HG02798 (cell line): Measurements from ENCODE around the gene RPL29.
A peak's percentile ranks its signal among the peaks of the same experiment; 100 is the strongest.

Source experiments
- ATAC-seq: cut with Tn5 transposase; IDR thresholded peaks from one replicate; pipeline ENCODE4 v1.9.1; 2021; ENCODE audit warnings: mild to moderate bottlenecking; ENCODE audit not compliant: unreplicated experiment, poor library complexity

Gene RPL29

GRCh38 chr3:51968170-51968775 lies 27.4 kb downstream of the RPL29 start:
- ATAC-seq, result no peak

DNA sequence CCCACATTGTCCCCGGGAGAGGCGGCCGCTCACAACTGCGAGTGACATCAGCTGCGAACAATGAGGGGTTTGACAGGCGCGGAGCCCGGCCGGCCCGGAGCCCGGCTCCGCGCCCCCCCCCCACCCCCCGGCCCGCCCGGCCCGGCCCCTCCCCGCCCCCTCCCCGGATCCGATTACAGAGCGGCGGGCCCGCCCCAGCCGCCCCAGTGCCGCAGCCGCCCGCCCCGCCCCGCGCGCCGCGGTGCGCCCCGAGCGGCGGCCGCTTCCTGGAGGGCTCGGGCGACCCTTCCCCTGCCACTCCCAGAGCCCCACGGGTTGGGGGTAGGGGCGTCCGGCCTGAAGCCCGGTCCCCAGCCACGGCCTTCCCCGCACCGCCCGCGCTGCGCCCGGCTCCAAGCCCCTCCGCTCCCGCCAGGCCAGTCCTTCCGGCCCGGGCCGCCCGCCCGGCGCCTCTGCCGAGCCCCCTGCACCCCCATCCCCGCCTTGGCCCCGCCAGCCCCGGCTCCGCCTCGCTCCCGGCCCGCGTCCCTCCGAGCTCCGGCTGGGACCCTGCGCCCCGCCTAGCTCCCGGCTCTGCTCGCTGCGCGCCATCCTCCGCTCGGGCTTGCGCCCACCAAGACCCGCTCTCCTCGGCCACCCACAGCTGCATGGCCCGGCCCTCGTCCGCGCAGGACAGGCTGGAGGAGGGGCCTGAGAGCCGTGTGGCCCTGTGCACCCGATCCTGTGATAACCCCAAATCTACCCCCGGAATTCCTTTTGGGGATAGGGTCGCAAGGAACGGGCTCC lies 28.1 kb downstream of the RPL29 start, which contains the start of gene PCBP4:
TSS of gene PCBP4 (minus strand) at position 71 of the 786 bp plus-strand sequence. CDS start 6,214 bp downstream, outside the sequence.
- ATAC-seq, result peak; percentile 55

- peak; percentile 11 for ATAC-seq
Observed at GRCh38 chr3:51966922-51967383, 28.7 kb downstream of the RPL29 start.

GRCh38 chr3:51966486-51966885 lies 29.2 kb downstream of the RPL29 start:
- ATAC-seq, result no peak

DNA sequence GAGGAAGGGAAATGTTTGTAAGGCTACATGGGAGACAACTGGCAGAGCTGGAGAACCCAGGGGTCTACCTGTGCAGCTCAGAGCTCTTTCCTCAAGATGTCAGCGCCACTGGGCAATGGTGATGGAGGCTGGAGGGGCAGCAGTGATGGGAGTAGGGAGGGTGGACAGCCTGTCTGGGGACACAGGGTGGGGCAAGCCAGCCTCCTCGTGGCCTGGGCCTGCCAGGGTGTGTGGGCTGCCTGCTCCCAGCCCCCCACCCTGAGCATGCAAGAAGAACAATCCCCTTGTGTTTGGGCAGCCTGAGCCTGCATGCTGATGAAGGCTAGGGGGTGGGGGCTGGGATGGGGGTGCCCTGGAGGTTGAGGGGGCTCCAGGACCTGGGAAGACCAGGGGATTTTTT lies 29.7 kb downstream of the RPL29 start:
- no peak for ATAC-seq

- ATAC-seq, result no peak
Observed at GRCh38 chr3:51964521-51964920, 31.2 kb downstream of the RPL29 start.

- no peak for ATAC-seq
Observed at GRCh38 chr3:51963951-51964451, 31.7 kb downstream of the RPL29 start.

DNA sequence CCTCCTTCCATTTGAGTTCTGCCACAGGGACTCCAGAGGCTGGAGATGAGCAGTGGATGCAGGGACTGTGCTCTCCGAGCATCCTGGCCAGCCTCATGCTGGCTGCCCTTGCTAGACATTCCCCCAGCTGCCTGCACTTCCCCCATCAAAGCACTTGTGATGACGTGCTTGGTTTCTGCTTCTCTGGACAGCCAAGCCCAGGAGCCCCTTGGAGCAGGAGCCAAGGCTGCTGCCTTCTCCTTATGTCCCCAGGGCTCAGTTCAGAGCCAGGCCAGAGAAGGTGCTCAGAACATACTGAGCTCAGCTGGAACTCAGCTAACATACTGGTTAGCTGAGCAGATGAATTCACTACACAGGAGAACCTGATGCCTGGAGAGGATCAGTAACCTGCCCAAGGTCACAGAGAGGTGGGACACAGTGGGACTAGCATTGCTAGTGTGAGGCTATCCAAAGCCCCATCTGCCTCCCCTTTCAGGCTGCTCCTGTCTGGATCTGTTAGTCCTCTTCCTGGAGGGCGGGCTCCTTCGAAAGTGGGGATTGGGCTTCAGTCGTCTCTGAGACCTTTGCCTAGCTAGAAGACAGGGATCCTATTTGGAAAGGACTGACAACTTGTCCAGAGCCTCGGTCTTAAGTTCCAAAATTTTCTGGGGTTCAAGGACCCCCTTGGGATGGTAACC lies 32.7 kb downstream of the RPL29 start:
- no peak for ATAC-seq

- ATAC-seq, result no peak
Observed at GRCh38 chr3:51961602-51962569, 33.8 kb downstream of the RPL29 start.

- no peak for ATAC-seq
Observed at GRCh38 chr3:51961011-51961410, 34.7 kb downstream of the RPL29 start.

DNA sequence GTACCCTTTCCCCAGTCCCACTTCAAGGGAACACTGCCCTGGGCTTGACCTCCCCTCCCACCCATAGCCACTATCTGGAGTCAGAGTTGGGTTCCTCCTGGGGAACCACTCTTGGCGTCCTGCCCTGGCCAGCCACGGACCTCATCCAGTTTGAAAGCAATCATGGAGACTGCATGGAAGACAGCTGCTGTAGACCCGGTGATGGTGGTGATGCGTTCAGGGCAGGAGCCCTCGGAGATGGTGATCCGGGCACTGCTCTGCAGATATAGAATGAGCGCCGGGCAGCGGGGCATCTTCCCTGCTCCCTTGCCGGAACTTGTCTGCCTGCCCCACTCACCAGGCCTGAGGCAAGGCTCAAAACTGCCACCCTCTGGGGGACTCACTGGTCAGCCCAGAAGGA lies 35.3 kb downstream of the RPL29 start:
- no peak for ATAC-seq

DNA sequence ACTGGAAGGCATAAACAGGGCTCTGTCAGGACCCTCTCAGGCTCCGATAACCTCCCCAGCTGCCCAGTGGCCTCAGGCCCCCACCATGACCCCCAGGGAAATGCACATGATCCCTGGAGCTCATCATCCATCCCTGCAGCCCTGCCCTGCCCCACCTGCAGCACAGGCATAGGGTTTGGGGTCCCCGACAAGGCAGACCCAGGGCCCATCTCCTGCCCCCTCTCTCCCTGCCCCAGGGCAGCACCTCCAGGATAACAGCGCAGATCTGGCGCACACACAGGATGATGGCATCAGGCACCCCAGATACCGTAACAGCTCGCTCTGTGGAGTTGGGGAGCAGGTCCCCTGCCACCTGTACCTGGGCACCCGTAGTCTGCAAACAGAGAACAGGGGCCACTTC lies 36.0 kb downstream of the RPL29 start:
- no peak for ATAC-seq

DNA sequence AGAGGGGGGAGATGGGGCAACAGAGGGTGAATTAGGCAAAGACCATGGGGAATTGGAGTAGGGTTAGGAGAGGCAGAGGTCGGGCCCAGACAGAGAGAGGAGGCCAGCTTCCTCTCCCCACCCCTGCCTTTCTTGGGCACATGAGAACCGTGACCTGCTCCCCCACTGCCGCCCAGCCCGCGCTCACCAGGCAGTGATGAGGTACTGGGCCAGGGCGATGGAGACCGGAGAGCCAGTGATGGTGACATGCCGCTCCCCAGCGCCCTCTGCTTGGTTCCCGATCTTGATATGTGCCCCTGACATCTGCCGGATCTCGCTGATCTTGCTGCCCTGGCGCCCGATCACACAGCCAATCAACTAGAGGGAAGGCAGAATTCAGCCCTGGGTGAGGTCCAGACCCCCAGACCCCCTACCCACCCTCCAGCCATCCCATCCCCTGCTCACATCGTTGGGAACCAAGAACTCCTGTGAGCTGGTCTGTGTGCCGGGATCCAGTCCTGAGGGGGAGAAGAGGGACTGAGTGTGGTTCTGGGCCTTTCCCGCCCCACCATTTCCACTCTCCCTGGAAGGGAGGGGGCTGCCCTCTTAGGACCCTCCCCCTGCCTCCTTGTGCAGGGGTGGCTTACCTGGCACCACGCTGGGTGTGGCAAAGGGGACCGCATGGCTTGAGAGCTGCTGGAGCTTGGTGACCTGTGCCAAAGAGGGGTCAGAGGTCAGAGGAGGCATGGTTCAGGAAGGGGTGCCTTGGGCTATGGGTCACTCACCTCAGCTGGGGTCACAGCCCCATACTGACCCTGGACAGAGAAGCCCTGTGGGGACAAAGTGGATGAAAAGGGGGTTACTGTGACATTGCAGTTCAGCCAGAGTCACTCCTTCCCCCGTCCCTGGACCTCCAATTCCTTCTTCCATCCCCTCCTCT lies 36.8 kb downstream of the RPL29 start:
- ATAC-seq, result no peak

GRCh38 chr3:51957520-51958205 lies 38.0 kb downstream of the RPL29 start:
- no peak for ATAC-seq

DNA sequence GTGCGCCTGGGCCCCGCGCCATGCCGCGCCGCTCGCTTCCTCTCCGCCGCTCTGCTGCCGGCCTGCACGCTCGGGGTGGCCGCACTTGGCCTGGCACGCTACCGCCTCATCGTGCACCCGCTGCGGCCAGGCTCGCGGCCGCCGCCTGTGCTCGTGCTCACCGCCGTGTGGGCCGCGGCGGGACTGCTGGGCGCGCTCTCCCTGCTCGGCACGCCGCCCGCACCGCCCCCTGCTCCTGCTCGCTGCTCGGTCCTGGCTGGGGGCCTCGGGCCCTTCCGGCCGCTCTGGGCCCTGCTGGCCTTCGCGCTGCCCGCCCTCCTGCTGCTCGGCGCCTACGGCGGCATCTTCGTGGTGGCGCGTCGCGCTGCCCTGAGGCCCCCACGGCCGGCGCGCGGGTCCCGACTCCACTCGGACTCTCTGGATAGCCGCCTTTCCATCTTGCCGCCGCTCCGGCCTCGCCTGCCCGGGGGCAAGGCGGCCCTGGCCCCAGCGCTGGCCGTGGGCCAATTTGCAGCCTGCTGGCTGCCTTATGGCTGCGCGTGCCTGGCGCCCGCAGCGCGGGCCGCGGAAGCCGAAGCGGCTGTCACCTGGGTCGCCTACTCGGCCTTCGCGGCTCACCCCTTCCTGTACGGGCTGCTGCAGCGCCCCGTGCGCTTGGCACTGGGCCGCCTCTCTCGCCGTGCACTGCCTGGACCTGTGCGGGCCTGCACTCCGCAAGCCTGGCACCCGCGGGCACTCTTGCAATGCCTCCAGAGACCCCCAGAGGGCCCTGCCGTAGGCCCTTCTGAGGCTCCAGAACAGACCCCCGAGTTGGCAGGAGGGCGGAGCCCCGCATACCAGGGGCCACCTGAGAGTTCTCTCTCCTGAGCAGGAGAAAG lies 39.6 kb downstream of the RPL29 start:
- peak; percentile 45 for ATAC-seq

- no peak for ATAC-seq
Observed at GRCh38 chr3:51955175-51955892, 40.4 kb downstream of the RPL29 start, which contains the start of gene GPR62. Gene GPR62, plus strand, starts transcription at chr3:51955381. Its CDS starts 272 bp downstream, at chr3:51955653.

- no peak for ATAC-seq
Observed at GRCh38 chr3:51954713-51955112, 41.0 kb downstream of the RPL29 start.
